Measurements from ENCODE around the gene DOCK4.

- TF ChIP-seq CTCF (IDR thresholded peaks at IDR 0.05): no peak
- TF ChIP-seq EP300 (IDR thresholded peaks at IDR 0.05): no peak
Measured at GRCh38 chr7:112189691-112190090, 16.5 kb downstream of the DOCK4 start.
